Left lobe of liver (tissue), 2 donors: ENCODE measurements around the gene EFHD1. TPM values are rescaled to one million over a fixed set of nuclear protein-coding genes. Genes with fewer than 3 reads are reported as not detected.
A peak's percentile ranks its signal among the peaks of the same experiment; 100 is the strongest.

Source experiments
- ATAC-seq: fragments of 200-7000 bp; cut with Tn5 transposase; one replicate; pipeline ENCODE4 v1.9.1; 2020; ENCODE audit warnings: mild to moderate bottlenecking, moderate library complexity
- DNase-seq: peaks from one replicate; pipeline ENCODE4 v3.0.0-alpha.2; 2020; ENCODE audit warnings: low spot score
- total RNA-seq: library from RNA; stranded (reverse); gene quantifications from one replicate; pipeline ENCODE4 v1.2.1, GENCODE V29; 2021
- donor health status: DM: no; HTN: no; CAD: no; lungs with moderate emphysema.
- donor health status: DM: no; HTN: yes; CAD: no.

The EFHD1 gene, protein sequence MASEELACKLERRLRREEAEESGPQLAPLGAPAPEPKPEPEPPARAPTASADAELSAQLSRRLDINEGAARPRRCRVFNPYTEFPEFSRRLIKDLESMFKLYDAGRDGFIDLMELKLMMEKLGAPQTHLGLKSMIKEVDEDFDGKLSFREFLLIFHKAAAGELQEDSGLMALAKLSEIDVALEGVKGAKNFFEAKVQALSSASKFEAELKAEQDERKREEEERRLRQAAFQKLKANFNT
- 27.3 TPM for total RNA-seq

DNA sequence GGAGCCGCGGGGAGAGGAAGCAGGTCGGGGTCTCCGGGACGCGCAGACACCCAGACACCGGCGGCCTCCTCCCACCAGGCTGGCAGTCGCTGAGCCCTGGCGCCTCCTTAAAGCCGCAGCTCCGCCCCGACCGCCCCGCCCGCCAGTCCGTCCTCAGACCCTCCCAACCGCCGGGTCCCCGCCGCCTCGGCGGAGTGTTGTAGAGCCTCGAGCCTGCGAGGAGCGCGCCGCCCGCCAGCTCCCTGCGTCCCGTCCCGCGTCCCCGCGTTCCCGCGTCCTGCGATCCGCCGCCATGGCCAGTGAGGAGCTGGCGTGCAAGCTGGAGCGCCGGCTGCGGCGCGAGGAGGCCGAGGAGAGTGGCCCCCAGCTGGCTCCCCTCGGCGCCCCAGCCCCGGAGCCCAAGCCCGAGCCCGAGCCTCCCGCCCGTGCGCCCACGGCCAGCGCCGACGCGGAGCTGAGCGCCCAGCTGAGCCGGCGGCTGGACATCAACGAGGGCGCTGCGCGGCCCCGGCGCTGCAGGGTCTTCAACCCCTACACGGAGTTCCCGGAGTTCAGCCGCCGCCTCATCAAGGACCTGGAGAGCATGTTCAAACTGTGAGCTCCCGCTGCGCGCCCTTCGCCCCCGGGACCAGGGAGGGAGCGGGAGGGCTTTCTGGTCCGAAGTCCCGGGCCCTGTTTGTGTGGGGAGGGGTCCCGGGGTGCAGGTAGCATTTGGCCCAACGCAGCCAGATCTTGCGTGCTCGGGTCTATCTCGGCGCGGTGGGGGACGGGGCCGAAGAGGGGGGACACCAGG lies at the start of gene EFHD1:
Gene EFHD1 (plus strand): TSS at position 192 of the 793 bp plus-strand sequence. CDS start 101 bp downstream, at position 293.
- DNase-seq (peak; percentile 85), ATAC-seq (peak; percentile 85)

- no peak for DNase-seq
- ATAC-seq: no peak
Measured at GRCh38 chr2:232584238-232584637, 49.2 kb upstream of the EFHD1 start.

GRCh38 chr2:232586943-232587505 lies 46.4 kb upstream of the EFHD1 start:
- ATAC-seq: no peak
- no peak for DNase-seq

GRCh38 chr2:232587512-232587911 lies 45.9 kb upstream of the EFHD1 start:
- ATAC-seq (no peak), DNase-seq (no peak)

DNA sequence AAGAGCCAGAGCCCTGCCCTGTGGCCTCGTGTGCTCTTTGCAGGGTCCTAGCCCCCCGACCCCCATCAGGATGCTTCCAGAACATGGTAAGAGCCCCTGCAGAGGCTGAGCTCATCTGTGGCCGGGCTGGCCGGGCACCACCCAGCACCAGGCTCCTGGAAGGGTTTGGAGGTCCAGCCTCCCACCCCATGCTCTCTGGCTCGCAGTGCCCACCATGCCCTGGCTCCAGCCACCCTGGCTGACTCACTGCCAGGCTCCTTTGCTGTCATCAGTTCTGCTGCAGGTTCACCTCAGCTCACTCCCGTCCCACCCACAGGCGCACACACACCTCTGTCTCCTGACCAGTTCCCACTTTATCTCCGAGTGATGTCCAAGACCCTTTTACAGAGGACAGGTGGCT lies 45.4 kb upstream of the EFHD1 start:
- ATAC-seq: no peak
- no peak for DNase-seq

- DNase-seq (peak; percentile 87), ATAC-seq (peak; percentile 90)
Measured at GRCh38 chr2:232588680-232589585, 44.5 kb upstream of the EFHD1 start.

DNA sequence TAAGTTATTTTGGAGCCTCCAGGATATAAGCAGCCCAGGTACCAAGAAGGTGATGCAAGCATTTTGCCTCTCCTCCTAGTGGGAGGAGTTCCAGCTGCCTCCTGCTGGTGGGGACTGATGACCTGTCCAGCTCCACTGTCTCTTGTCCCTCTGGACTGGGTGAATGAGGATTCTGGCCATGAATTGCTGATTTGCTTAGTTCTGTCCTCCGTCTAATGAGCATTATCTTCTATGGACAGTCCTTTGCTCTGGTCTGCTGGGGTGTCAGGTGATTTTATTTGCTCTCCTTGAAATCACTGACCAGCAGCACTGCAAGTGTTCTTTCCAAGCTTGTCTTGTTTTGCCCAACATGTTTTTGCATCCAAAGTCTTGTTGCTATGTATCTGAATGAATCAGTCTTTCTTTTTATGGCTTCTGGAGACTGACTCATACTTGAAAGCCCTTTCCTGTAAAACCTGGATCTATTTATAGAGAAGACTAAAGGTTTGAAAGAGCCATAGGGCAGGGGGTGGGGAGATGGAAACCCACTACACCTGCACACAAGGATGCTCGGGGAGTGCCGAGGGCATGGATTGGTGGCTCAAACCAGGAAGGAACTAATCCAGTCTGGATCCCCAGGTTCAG lies 40.5 kb upstream of the EFHD1 start:
- DNase-seq (no peak), ATAC-seq (peak; percentile 46)

DNA sequence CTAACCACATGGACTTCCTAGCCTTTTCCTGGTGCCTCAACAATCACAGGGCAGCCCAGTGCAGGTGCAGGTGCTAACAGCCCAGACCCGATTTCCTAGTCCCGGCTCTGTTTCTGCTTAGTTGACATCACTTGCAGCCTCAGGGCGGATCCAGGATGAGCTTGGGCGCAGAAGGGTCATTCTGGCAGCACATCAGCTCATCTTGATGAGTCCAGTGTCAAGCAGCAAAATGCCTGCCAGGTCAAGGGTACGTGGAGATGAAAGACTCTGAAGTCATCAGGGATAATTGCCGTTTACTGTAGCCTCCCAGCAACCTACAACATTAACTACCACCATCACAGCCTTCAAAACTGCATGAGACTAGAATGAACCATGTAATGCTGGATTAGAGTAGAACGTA lies 39.4 kb upstream of the EFHD1 start:
- ATAC-seq: no peak

DNA sequence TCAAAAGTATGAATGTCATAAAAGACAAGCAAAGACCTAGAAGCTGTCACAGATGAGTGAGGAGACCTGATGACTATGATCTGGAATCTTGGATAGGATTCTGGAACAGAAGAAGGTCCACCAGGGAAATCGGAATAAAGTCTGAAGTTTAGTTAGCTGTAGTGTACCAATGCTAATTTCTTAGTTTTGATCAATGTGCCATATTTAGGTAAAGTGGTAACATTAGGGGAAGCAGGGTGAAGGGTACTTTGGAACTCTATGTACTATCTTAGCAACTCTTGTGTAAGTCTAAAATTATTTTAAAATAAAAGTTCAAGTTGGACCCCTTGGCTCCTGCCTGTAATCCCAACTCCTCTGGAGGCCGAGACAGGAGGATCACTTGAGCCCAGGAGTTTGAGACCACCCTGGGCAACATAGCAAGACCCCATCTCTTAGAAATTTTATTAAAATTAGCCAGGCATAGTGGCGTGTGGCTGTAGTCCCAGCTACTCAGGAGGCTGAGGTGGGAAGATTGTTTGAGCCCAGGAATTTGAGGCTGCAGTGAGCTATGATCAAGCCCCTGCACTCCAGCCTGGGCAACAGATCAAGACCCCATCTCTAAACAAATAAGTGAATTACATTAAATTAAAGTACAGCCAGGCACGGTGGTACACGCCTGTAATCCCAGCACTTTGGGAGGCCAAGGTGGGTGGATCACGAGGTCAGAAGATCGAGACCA lies 35.9 kb upstream of the EFHD1 start:
- DNase-seq: no peak

More for the DNA sequence above, 39.4 kb upstream of the EFHD1 start:
- DNase-seq: no peak

DNA sequence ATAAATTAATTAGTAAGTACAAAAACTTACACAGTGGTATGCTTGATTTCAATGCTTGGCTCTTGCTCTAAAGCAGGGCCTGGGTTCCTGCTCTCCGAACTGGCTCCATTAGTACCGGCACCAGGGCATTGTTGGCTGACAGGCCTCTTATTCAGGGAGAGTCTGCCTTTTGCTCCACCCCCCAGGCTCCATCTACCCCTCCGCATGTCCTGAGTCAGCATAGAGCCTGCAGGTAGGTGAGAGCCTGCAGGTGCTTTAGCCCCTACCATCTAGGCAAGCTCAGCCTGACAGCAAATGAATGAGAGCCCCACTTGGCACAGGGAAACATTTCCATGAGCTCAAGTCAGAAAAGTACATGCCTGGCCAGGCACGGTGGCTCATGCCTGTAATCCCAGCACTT lies 35.1 kb upstream of the EFHD1 start:
- ATAC-seq: no peak
- no peak for DNase-seq

More for the DNA sequence above, 35.9 kb upstream of the EFHD1 start:
- no peak for ATAC-seq

DNA sequence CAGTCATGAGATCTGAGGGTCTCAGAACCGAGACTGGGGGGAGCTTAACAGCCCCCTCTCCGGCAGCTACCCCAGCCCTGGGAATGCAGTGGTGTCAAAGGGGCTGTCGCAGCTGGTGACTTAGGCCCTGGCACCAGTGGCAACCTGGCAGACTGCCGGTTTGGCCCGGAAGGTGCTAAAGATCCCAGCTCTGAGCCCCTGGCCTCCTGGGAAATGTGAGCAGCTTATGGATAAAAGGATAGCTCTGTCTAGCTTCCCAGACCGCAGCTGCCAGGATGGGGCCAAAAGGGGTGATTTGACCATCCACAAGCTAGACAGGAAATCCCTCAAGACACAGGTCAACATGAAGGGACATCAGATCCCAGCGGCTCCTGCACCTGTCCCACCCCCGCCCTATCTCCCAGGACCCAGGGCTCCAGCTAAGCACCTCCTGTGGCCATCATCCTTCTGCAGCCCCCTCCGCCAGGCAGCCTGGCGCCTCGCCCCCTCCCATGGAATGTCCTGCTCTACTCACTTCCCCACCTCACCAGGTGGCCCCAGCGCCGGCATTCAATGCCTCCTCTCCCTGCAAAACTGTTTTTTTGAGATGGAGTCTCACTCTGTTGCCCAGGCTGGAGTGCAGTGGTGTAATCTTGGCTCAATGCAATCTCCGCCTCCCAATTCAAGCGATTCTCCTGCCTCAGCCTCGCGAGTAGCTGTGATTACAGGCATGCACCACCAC lies 33.2 kb upstream of the EFHD1 start:
- no peak for DNase-seq
- ATAC-seq: no peak

- DNase-seq (no peak), ATAC-seq (no peak)
Measured at GRCh38 chr2:232603283-232603682, 30.1 kb upstream of the EFHD1 start.

GRCh38 chr2:232604535-232604934 lies 28.9 kb upstream of the EFHD1 start:
- ATAC-seq: no peak

GRCh38 chr2:232607011-232607410 lies 26.4 kb upstream of the EFHD1 start:
- ATAC-seq (no peak), DNase-seq (no peak)

More at GRCh38 chr2:232604535-232604934, 28.9 kb upstream of the EFHD1 start:
- DNase-seq: no peak

GRCh38 chr2:232609607-232610006 lies 23.8 kb upstream of the EFHD1 start:
- ATAC-seq: no peak

GRCh38 chr2:232610081-232610480 lies 23.3 kb upstream of the EFHD1 start:
- no peak for DNase-seq

More at GRCh38 chr2:232609607-232610006, 23.8 kb upstream of the EFHD1 start:
- DNase-seq: no peak

DNA sequence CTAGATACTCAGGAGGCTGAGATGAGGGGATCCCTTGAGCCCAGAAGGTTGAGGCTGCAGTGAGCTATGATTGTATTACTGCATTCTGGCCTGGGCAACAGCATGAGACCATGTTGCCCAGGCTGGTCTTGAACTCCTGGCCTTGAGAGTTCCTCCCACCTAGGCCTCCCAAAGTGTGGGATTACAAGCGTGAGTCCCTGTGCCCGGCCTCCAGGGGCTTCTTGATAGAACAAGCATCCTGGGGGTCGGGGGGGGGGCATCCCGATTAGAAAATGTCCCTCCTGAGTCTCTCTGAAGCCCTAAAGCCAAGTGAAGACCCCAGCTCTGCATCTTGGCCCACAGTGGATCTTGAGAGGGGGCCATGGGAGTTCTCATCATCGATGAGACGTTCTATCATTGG lies 22.3 kb upstream of the EFHD1 start:
- no peak for DNase-seq
- no peak for ATAC-seq

More at GRCh38 chr2:232610081-232610480, 23.3 kb upstream of the EFHD1 start:
- no peak for ATAC-seq

DNA sequence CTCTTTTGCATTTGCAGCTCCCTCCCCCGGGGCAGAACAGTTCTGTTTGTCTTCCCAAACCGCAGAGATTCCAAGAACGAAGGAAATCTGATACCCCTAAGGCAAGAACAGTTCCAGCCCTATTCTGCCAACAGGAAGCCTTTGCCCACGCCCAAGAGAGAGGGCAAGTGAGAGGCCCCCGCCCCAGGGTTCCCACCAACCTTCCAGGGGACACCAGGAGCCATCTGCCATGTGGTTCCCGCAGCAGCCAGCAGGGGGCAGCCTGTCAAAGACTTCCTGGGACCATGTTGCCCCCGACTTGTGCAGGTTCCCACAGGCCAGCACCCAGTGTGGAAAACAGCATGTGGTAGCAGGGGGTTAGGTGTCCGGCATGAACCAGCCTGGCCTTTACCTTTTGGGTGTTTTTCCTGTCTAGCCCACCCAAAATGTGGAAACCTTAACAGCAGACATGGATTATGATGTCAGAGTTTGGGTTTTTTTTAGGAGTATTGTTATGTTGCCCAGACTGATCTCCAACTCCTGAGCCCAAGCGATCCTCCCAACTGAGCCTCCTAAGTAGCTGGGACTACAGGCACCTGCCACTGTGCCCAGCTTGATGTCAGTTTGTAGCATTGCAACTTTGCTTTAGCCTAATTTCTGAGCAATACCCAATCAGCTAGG lies 21.7 kb upstream of the EFHD1 start:
- DNase-seq (peak; percentile 69), ATAC-seq (peak; percentile 93)
